ENCODE data around the gene GJD2. TPM values are rescaled to one million over a fixed set of nuclear protein-coding genes. Genes with fewer than 3 reads are reported as not detected.
A peak's percentile ranks its signal among the peaks of the same experiment; 100 is the strongest.

GJD2 gene
- total and polyA plus RNA-seq, 4 donors, result 1.8 to 16.6 (median 8.1) TPM

GRCh38 chr15:34794590-34795206 is 39.9 kb upstream of the GJD2 start:
- 27% methylated on average over 21 of the region's 33 CpGs for WGBS (ENCODE audit: insufficient coverage)
- H3K27ac ChIP-seq (ENCODE audit: low read depth, low read length), result no peak overlapping the region
- no peaks in the 10 kb centered on the region for H3K36me3 ChIP-seq (ENCODE audit: control insufficient read depth, insufficient read depth, low read length)
- H3K9me3 ChIP-seq (ENCODE audit: control insufficient read depth, insufficient read depth, low read length), result no peaks in the 10 kb centered on the region
- peaks cover 22% of the 10 kb centered on the region for H3K4me1 ChIP-seq (ENCODE audit: control insufficient read depth, insufficient read depth, low read length)
- H3K27me3 ChIP-seq (ENCODE audit: control insufficient read depth, insufficient read depth, low read length), result peaks cover 26% of the 10 kb centered on the region
- H3K4me3 ChIP-seq (ENCODE audit: low read depth, low read length), result no peak overlapping the region
- DNase-seq (ENCODE audit: low read depth in 4 of 6, low spot score in 6 of 6), result no peak

GRCh38 chr15:34793901-34794300 is 39.1 kb upstream of the GJD2 start:
- Histone ChIP-seq H3K36me3 (ENCODE audit: control insufficient read depth, insufficient read depth, low read length) (no peaks in the 10 kb centered on the region), H3K4me3 (ENCODE audit: low read depth, low read length) (no peak overlapping the region), H3K4me1 (ENCODE audit: control insufficient read depth, insufficient read depth, low read length) (peaks cover 16% of the 10 kb centered on the region), H3K9me3 (ENCODE audit: control insufficient read depth, insufficient read depth, low read length) (no peaks in the 10 kb centered on the region), H3K27me3 (ENCODE audit: control insufficient read depth, insufficient read depth, low read length) (peaks cover 26% of the 10 kb centered on the region), H3K27ac (ENCODE audit: low read depth, low read length) (no peak overlapping the region)
- DNase-seq (ENCODE audit: low read depth in 4 of 6, low spot score in 6 of 6), result no peak
- 59% methylated on average over 2 of the region's 2 CpGs for WGBS (ENCODE audit: insufficient coverage)

GRCh38 chr15:34793071-34793470 is 38.3 kb upstream of the GJD2 start:
- Histone ChIP-seq H3K36me3 (ENCODE audit: control insufficient read depth, insufficient read depth, low read length) (no peaks in the 10 kb centered on the region), H3K27me3 (ENCODE audit: control insufficient read depth, insufficient read depth, low read length) (peaks cover 26% of the 10 kb centered on the region), H3K27ac (ENCODE audit: low read depth, low read length) (no peak overlapping the region), H3K9me3 (ENCODE audit: control insufficient read depth, insufficient read depth, low read length) (no peaks in the 10 kb centered on the region), H3K4me3 (ENCODE audit: low read depth, low read length) (no peak overlapping the region), H3K4me1 (ENCODE audit: control insufficient read depth, insufficient read depth, low read length) (peaks cover 16% of the 10 kb centered on the region)
- 93% methylated on average over 8 of the region's 9 CpGs for WGBS (ENCODE audit: insufficient coverage)
- no peak for DNase-seq (ENCODE audit: low read depth in 4 of 6, low spot score in 6 of 6)

GRCh38 chr15:34791701-34792100 is 36.9 kb upstream of the GJD2 start:
- Histone ChIP-seq H3K27ac (ENCODE audit: low read depth, low read length) (no peak overlapping the region), H3K27me3 (ENCODE audit: control insufficient read depth, insufficient read depth, low read length) (peaks cover 26% of the 10 kb centered on the region), H3K36me3 (ENCODE audit: control insufficient read depth, insufficient read depth, low read length) (no peaks in the 10 kb centered on the region), H3K9me3 (ENCODE audit: control insufficient read depth, insufficient read depth, low read length) (no peaks in the 10 kb centered on the region), H3K4me3 (ENCODE audit: low read depth, low read length) (no peak overlapping the region), H3K4me1 (ENCODE audit: control insufficient read depth, insufficient read depth, low read length) (peaks cover 16% of the 10 kb centered on the region)
- WGBS (ENCODE audit: insufficient coverage), result 86% methylated on average over 1 of the region's 3 CpGs
- DNase-seq (ENCODE audit: low read depth in 4 of 6, low spot score in 6 of 6), result no peak

- H3K4me3 ChIP-seq (ENCODE audit: low read depth, low read length), result no peak overlapping the region
- peaks cover 7% of the 10 kb centered on the region for H3K4me1 ChIP-seq (ENCODE audit: control insufficient read depth, insufficient read depth, low read length)
- no peaks in the 10 kb centered on the region for H3K36me3 ChIP-seq (ENCODE audit: control insufficient read depth, insufficient read depth, low read length)
- H3K9me3 ChIP-seq (ENCODE audit: control insufficient read depth, insufficient read depth, low read length), result no peaks in the 10 kb centered on the region
- H3K27ac ChIP-seq (ENCODE audit: low read depth, low read length), result no peak overlapping the region
- WGBS (ENCODE audit: insufficient coverage), result 96% methylated on average over 4 of the region's 6 CpGs
- peaks cover 14% of the 10 kb centered on the region for H3K27me3 ChIP-seq (ENCODE audit: control insufficient read depth, insufficient read depth, low read length)
- no peak for DNase-seq (ENCODE audit: low read depth in 4 of 6, low spot score in 6 of 6)
Measured at GRCh38 chr15:34790121-34790520, 35.3 kb upstream of the GJD2 start.

GRCh38 chr15:34789326-34789725 is 34.5 kb upstream of the GJD2 start:
- H3K4me1 ChIP-seq (ENCODE audit: control insufficient read depth, insufficient read depth, low read length), result no peaks in the 10 kb centered on the region
- no peak overlapping the region for H3K27ac ChIP-seq (ENCODE audit: low read depth, low read length)
- no peak for DNase-seq (ENCODE audit: low read depth in 4 of 6, low spot score in 6 of 6)
- H3K9me3 ChIP-seq (ENCODE audit: control insufficient read depth, insufficient read depth, low read length), result no peaks in the 10 kb centered on the region
- peaks cover 6% of the 10 kb centered on the region for H3K27me3 ChIP-seq (ENCODE audit: control insufficient read depth, insufficient read depth, low read length)
- no peaks in the 10 kb centered on the region for H3K36me3 ChIP-seq (ENCODE audit: control insufficient read depth, insufficient read depth, low read length)
- no peak overlapping the region for H3K4me3 ChIP-seq (ENCODE audit: low read depth, low read length)
- 75% methylated on average over 2 of the region's 7 CpGs for WGBS (ENCODE audit: insufficient coverage)

GRCh38 chr15:34786206-34786605 is 31.4 kb upstream of the GJD2 start:
- 40% methylated on average over 1 of the region's 2 CpGs for WGBS (ENCODE audit: insufficient coverage)
- no peaks in the 10 kb centered on the region for H3K36me3 ChIP-seq (ENCODE audit: control insufficient read depth, insufficient read depth, low read length)
- DNase-seq (ENCODE audit: low read depth in 4 of 6, low spot score in 6 of 6), result peak in 1 of 6 donors; percentile 50
- no peaks in the 10 kb centered on the region for H3K4me1 ChIP-seq (ENCODE audit: control insufficient read depth, insufficient read depth, low read length)
- H3K4me3 ChIP-seq (ENCODE audit: low read depth, low read length), result no peak overlapping the region
- H3K9me3 ChIP-seq (ENCODE audit: control insufficient read depth, insufficient read depth, low read length), result no peaks in the 10 kb centered on the region
- H3K27ac ChIP-seq (ENCODE audit: low read depth, low read length), result no peak overlapping the region
- no peaks in the 10 kb centered on the region for H3K27me3 ChIP-seq (ENCODE audit: control insufficient read depth, insufficient read depth, low read length)

- Histone ChIP-seq H3K27me3 (ENCODE audit: control insufficient read depth, insufficient read depth, low read length) (no peaks in the 10 kb centered on the region), H3K9me3 (ENCODE audit: control insufficient read depth, insufficient read depth, low read length) (no peaks in the 10 kb centered on the region), H3K36me3 (ENCODE audit: control insufficient read depth, insufficient read depth, low read length) (no peaks in the 10 kb centered on the region), H3K4me1 (ENCODE audit: control insufficient read depth, insufficient read depth, low read length) (no peaks in the 10 kb centered on the region), H3K4me3 (ENCODE audit: low read depth, low read length) (no peak overlapping the region), H3K27ac (ENCODE audit: low read depth, low read length) (no peak overlapping the region)
- DNase-seq (ENCODE audit: low read depth in 4 of 6, low spot score in 6 of 6), result no peak
Measured at GRCh38 chr15:34783991-34784390, 29.2 kb upstream of the GJD2 start.

GRCh38 chr15:34783431-34783830 is 28.6 kb upstream of the GJD2 start:
- no peaks in the 10 kb centered on the region for H3K27me3 ChIP-seq (ENCODE audit: control insufficient read depth, insufficient read depth, low read length)
- no peak overlapping the region for H3K4me3 ChIP-seq (ENCODE audit: low read depth, low read length)
- no CpG with 5 or more reads among the region's 2 CpGs for WGBS (ENCODE audit: insufficient coverage)
- DNase-seq (ENCODE audit: low read depth in 4 of 6, low spot score in 6 of 6), result no peak
- H3K4me1 ChIP-seq (ENCODE audit: control insufficient read depth, insufficient read depth, low read length), result no peaks in the 10 kb centered on the region
- H3K36me3 ChIP-seq (ENCODE audit: control insufficient read depth, insufficient read depth, low read length), result no peaks in the 10 kb centered on the region
- no peak overlapping the region for H3K27ac ChIP-seq (ENCODE audit: low read depth, low read length)
- H3K9me3 ChIP-seq (ENCODE audit: control insufficient read depth, insufficient read depth, low read length), result no peaks in the 10 kb centered on the region

- no CpG with 5 or more reads among the region's 3 CpGs for WGBS (ENCODE audit: insufficient coverage)
- H3K27me3 ChIP-seq (ENCODE audit: control insufficient read depth, insufficient read depth, low read length), result no peaks in the 10 kb centered on the region
- no peak for DNase-seq (ENCODE audit: low read depth in 4 of 6, low spot score in 6 of 6)
Measured at GRCh38 chr15:34782901-34783300, 28.1 kb upstream of the GJD2 start.

More at GRCh38 chr15:34782901-34783300, 28.1 kb upstream of the GJD2 start:
- no peaks in the 10 kb centered on the region for H3K36me3 ChIP-seq (ENCODE audit: control insufficient read depth, insufficient read depth, low read length)
- H3K4me3 ChIP-seq (ENCODE audit: low read depth, low read length), result no peak overlapping the region
- H3K4me1 ChIP-seq (ENCODE audit: control insufficient read depth, insufficient read depth, low read length), result no peaks in the 10 kb centered on the region
- no peaks in the 10 kb centered on the region for H3K9me3 ChIP-seq (ENCODE audit: control insufficient read depth, insufficient read depth, low read length)
- H3K27ac ChIP-seq (ENCODE audit: low read depth, low read length), result no peak overlapping the region
